ENCODE measurements around the gene SGPP2.
A peak's percentile ranks its signal among the peaks of the same experiment; 100 is the strongest.
"Not testable (repeated sequence)": the region's sequence is repeated elsewhere in the genome, so short reads cannot be mapped to it uniquely, and the experiment has no call there.

Gene SGPP2

GRCh38 chr2:222427646-222428301 lies 3.4 kb downstream of the SGPP2 start:
- DNase-seq (ENCODE audit: low spot score): no peak

- no peak for DNase-seq (ENCODE audit: low spot score)
Measured at GRCh38 chr2:222430071-222430470, 5.7 kb downstream of the SGPP2 start.

- no peak for DNase-seq (ENCODE audit: low spot score)
Measured at GRCh38 chr2:222430681-222431080, 6.3 kb downstream of the SGPP2 start.

GRCh38 chr2:222431869-222432268 lies 7.5 kb downstream of the SGPP2 start:
- DNase-seq (ENCODE audit: low spot score): no peak

GRCh38 chr2:222433332-222434173 lies 9.2 kb downstream of the SGPP2 start:
- DNase-seq (ENCODE audit: low spot score): peak; percentile 46

- no peak for DNase-seq (ENCODE audit: low spot score)
Measured at GRCh38 chr2:222434204-222434603, 9.9 kb downstream of the SGPP2 start.

GRCh38 chr2:222435400-222436039 lies 11.2 kb downstream of the SGPP2 start:
- DNase-seq (ENCODE audit: low spot score): not testable (repeated sequence)

- DNase-seq (ENCODE audit: low spot score): no peak
Measured at GRCh38 chr2:222436040-222436413, 11.7 kb downstream of the SGPP2 start.

GRCh38 chr2:222439692-222440091 lies 15.3 kb downstream of the SGPP2 start:
- DNase-seq (ENCODE audit: low spot score): no peak

GRCh38 chr2:222440673-222441422 lies 16.5 kb downstream of the SGPP2 start:
- peak; percentile 30 for DNase-seq (ENCODE audit: low spot score)

GRCh38 chr2:222442665-222443064 lies 18.3 kb downstream of the SGPP2 start:
- DNase-seq (ENCODE audit: low spot score): no peak

- no peak for DNase-seq (ENCODE audit: low spot score)
Measured at GRCh38 chr2:222445227-222445626, 20.9 kb downstream of the SGPP2 start.

- no peak for DNase-seq (ENCODE audit: low spot score)
Measured at GRCh38 chr2:222447131-222447530, 22.8 kb downstream of the SGPP2 start.

GRCh38 chr2:222448748-222449181 lies 24.4 kb downstream of the SGPP2 start:
- no peak for DNase-seq (ENCODE audit: low spot score)

GRCh38 chr2:222450021-222450420 lies 25.7 kb downstream of the SGPP2 start:
- no peak for DNase-seq (ENCODE audit: low spot score)

GRCh38 chr2:222451224-222451674 lies 26.9 kb downstream of the SGPP2 start:
- no peak for DNase-seq (ENCODE audit: low spot score)

GRCh38 chr2:222452422-222452950 lies 28.1 kb downstream of the SGPP2 start:
- no peak for DNase-seq (ENCODE audit: low spot score)

- DNase-seq (ENCODE audit: low spot score): no peak
Measured at GRCh38 chr2:222456479-222457077, 32.2 kb downstream of the SGPP2 start.

- no peak for DNase-seq (ENCODE audit: low spot score)
Measured at GRCh38 chr2:222459983-222460382, 35.6 kb downstream of the SGPP2 start.

- DNase-seq (ENCODE audit: low spot score): no peak
Measured at GRCh38 chr2:222465746-222466145, 41.4 kb downstream of the SGPP2 start.

GRCh38 chr2:222468346-222468745 lies 44.0 kb downstream of the SGPP2 start:
- no peak for DNase-seq (ENCODE audit: low spot score)
